ENCODE results near the gene IGSF23.

IGSF23 gene

GRCh38 chr19:44653343-44653742 lies 40.0 kb downstream of the IGSF23 start:
- Histone ChIP-seq H3K4me1 (ENCODE audit: control insufficient read depth, insufficient read depth, low read length) (peaks cover 6% of the 10 kb centered on the region), H3K4me3 (ENCODE audit: low read length in 2 of 2) (no peak overlapping the region), H3K9ac (ENCODE audit: low read length in 2 of 2) (no peak overlapping the region), H3K27ac (ENCODE audit: low read length) (no peak overlapping the region), H3K9me3 (ENCODE audit: control insufficient read depth in 2 of 2, low read length in 2 of 2) (no peaks in the 10 kb centered on the region), H3K36me3 (ENCODE audit: control insufficient read depth in 2 of 2, insufficient read depth in 2 of 2, low read length in 2 of 2) (peaks cover 42 to 43% of the 10 kb centered on the region in 2 donors), H3K27me3 (ENCODE audit: control insufficient read depth in 1 of 2, insufficient read depth in 2 of 2, low read length in 2 of 2) (no peaks in the 10 kb centered on the region)

DNA sequence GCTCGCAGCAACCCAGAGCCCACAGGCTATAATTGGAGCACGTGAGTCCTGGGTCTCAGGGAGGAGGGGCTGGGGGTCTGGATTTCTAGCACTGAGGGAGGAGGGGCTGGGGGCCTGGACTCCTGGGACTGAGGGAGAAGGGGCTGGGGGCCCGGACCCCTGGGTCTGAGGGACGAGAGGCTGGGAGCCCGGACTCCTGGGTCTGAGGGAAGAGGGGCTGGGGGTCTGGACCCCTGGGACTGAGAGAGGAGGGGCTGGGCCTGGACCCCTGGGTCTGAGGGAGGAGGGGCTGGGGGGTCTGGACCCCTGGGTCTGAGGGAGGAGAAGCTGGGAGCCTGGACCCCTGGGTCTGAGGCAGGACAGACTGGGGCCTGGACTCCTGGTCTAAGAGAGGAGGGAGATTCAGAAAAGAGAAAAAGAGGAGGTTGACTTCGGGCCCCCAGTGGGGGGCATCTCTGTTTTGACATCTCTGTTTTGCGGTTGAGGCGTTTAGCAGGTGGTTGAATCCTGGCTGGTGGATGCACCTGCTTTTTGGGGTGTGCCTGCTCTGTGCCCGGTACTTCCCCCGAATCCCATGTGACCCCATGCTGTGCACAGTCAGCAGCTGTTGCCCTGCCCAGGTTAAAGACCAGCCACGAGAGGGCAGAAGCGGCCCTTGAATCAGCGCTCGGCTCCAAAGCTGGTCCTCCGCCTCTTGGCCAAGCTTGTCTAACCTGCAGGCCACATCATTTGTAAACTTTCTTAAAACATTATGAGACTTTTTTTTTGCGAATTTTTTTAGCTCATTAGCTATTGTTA lies 40.8 kb downstream of the IGSF23 start:
- no peak overlapping the region for H3K27ac ChIP-seq (ENCODE audit: low read length)
- H3K9ac ChIP-seq (ENCODE audit: low read length in 2 of 2) = no peak overlapping the region
- H3K4me3 ChIP-seq (ENCODE audit: low read length in 2 of 2) = no peak overlapping the region
- H3K27me3 ChIP-seq (ENCODE audit: control insufficient read depth in 1 of 2, insufficient read depth in 2 of 2, low read length in 2 of 2) = no peaks in the 10 kb centered on the region
- H3K36me3 ChIP-seq (ENCODE audit: control insufficient read depth in 2 of 2, insufficient read depth in 2 of 2, low read length in 2 of 2) = peaks cover 44 to 45% of the 10 kb centered on the region in 2 donors
- H3K9me3 ChIP-seq (ENCODE audit: control insufficient read depth in 2 of 2, low read length in 2 of 2) = no peaks in the 10 kb centered on the region
- H3K4me1 ChIP-seq (ENCODE audit: control insufficient read depth, insufficient read depth, low read length) = no peaks in the 10 kb centered on the region

DNA sequence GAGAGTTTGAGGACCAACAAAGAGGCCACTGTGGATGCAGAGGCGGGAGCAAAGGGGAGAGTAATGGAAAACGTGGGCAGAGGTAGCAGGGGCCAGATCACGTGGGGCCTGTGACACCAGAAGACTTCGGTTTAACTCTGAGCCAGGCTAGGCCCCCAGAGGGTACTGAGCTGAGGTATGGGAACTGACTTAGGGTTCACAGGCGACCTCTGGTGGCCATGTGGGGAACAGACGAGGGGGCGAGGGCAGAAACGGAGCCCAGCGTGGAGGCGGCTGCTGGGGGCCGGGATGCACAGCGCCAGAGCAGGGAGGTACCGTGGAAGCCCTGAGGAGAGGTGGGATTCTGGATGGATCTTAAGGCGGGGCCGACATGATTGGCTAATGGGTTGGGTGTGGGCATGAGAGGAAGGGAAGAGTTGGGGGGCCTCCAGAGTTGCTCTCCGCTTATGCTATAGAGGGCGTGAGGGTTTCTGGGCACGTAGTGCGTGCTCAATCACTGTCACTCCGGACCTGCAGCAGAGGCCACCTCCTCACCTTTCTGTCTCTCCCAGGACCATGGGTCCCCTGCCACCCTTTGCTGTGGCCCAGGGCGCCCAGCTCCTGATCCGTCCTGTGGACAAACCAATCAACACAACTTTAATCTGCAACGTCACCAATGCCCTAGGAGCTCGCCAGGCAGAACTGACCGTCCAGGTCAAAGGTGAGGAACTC lies 44.0 kb downstream of the IGSF23 start:
- no peaks in the 10 kb centered on the region for H3K9me3 ChIP-seq (ENCODE audit: control insufficient read depth in 2 of 2, low read length in 2 of 2)
- H3K4me1 ChIP-seq (ENCODE audit: control insufficient read depth, insufficient read depth, low read length) = no peaks in the 10 kb centered on the region
- no peak overlapping the region for H3K4me3 ChIP-seq (ENCODE audit: low read length in 2 of 2)
- no peaks in the 10 kb centered on the region for H3K27me3 ChIP-seq (ENCODE audit: control insufficient read depth in 1 of 2, insufficient read depth in 2 of 2, low read length in 2 of 2)
- H3K27ac ChIP-seq (ENCODE audit: low read length) = no peak overlapping the region
- H3K9ac ChIP-seq (ENCODE audit: low read length in 2 of 2) = no peak overlapping the region
- peaks cover 40 to 48% of the 10 kb centered on the region in 2 donors for H3K36me3 ChIP-seq (ENCODE audit: control insufficient read depth in 2 of 2, insufficient read depth in 2 of 2, low read length in 2 of 2)

- H3K27ac ChIP-seq (ENCODE audit: low read length) = no peak overlapping the region
- H3K4me1 ChIP-seq (ENCODE audit: control insufficient read depth, insufficient read depth, low read length) = no peaks in the 10 kb centered on the region
- no peak overlapping the region for H3K9ac ChIP-seq (ENCODE audit: low read length in 2 of 2)
- no peaks in the 10 kb centered on the region for H3K27me3 ChIP-seq (ENCODE audit: control insufficient read depth in 1 of 2, insufficient read depth in 2 of 2, low read length in 2 of 2)
- no peaks in the 10 kb centered on the region for H3K9me3 ChIP-seq (ENCODE audit: control insufficient read depth in 2 of 2, low read length in 2 of 2)
- peaks cover 39 to 46% of the 10 kb centered on the region in 2 donors for H3K36me3 ChIP-seq (ENCODE audit: control insufficient read depth in 2 of 2, insufficient read depth in 2 of 2, low read length in 2 of 2)
- no peak overlapping the region for H3K4me3 ChIP-seq (ENCODE audit: low read length in 2 of 2)
These were observed 44.8 kb downstream of the IGSF23 start for GRCh38 chr19:44658069-44658733.

DNA sequence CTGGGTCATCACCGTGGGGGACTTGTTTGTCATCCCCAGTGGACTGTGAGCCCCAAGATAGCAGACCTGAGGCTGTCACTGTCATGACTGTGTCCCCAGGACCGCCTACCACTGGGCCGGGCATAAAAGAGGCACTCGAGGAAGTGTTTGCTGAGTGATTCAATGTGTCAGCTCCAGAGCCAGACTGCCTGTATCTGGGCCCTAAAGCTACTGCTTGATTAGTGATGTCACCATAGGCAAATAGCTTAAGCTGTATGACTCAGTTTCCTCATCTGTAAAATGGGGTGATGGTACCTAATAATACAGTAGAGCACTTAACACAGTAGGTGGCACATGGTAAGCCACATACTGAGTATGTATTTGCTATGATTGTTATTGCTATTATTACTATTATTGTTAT lies 46.7 kb downstream of the IGSF23 start:
- peaks cover 35 to 41% of the 10 kb centered on the region in 2 donors for H3K36me3 ChIP-seq (ENCODE audit: control insufficient read depth in 2 of 2, insufficient read depth in 2 of 2, low read length in 2 of 2)
- H3K4me1 ChIP-seq (ENCODE audit: control insufficient read depth, insufficient read depth, low read length) = no peaks in the 10 kb centered on the region
- H3K9me3 ChIP-seq (ENCODE audit: control insufficient read depth in 2 of 2, low read length in 2 of 2) = no peaks in the 10 kb centered on the region
- H3K27me3 ChIP-seq (ENCODE audit: control insufficient read depth in 1 of 2, insufficient read depth in 2 of 2, low read length in 2 of 2) = no peaks in the 10 kb centered on the region
- H3K4me3 ChIP-seq (ENCODE audit: low read length in 2 of 2) = no peak overlapping the region
- H3K9ac ChIP-seq (ENCODE audit: low read length in 2 of 2) = no peak overlapping the region
- no peak overlapping the region for H3K27ac ChIP-seq (ENCODE audit: low read length)

- peaks cover 31 to 38% of the 10 kb centered on the region in 2 donors for H3K36me3 ChIP-seq (ENCODE audit: control insufficient read depth in 2 of 2, insufficient read depth in 2 of 2, low read length in 2 of 2)
These were observed 47.8 kb downstream of the IGSF23 start for GRCh38 chr19:44661205-44661604.

DNA sequence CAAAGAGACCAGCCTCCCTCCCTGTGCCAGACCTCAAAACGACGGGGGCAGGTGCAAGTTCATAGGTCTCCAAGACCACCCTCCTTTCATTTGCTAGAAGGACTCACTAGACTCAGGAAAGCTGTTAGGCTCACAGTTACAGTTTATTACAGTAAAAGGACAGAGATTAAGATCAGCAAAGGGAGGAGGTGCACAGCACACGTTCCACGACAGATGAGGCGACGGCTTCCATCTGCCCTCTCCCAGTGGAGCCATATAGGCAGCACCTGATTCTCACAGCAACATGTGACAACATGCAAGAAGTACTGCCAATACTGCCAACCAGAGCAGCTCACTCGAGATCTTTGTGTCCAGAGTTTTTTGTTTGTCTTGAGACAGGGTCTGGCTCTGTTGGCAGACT lies 48.5 kb downstream of the IGSF23 start:
- Histone ChIP-seq H3K9ac (ENCODE audit: low read length in 2 of 2) (no peak overlapping the region), H3K4me3 (ENCODE audit: low read length in 2 of 2) (no peak overlapping the region), H3K36me3 (ENCODE audit: control insufficient read depth in 2 of 2, insufficient read depth in 2 of 2, low read length in 2 of 2) (peaks cover 30 to 36% of the 10 kb centered on the region in 2 donors)

More at GRCh38 chr19:44661205-44661604, 47.8 kb downstream of the IGSF23 start:
- no peaks in the 10 kb centered on the region for H3K9me3 ChIP-seq (ENCODE audit: control insufficient read depth in 2 of 2, low read length in 2 of 2)
- no peaks in the 10 kb centered on the region for H3K4me1 ChIP-seq (ENCODE audit: control insufficient read depth, insufficient read depth, low read length)
- H3K27me3 ChIP-seq (ENCODE audit: control insufficient read depth in 1 of 2, insufficient read depth in 2 of 2, low read length in 2 of 2) = no peaks in the 10 kb centered on the region
- no peak overlapping the region for H3K9ac ChIP-seq (ENCODE audit: low read length in 2 of 2)
- no peak overlapping the region for H3K27ac ChIP-seq (ENCODE audit: low read length)
- no peak overlapping the region for H3K4me3 ChIP-seq (ENCODE audit: low read length in 2 of 2)

GRCh38 chr19:44662691-44663385 lies 49.5 kb downstream of the IGSF23 start:
- Histone ChIP-seq H3K36me3 (ENCODE audit: control insufficient read depth in 2 of 2, insufficient read depth in 2 of 2, low read length in 2 of 2) (peaks cover 27 to 35% of the 10 kb centered on the region in 2 donors), H3K27ac (ENCODE audit: low read length) (no peak overlapping the region), H3K9me3 (ENCODE audit: control insufficient read depth in 2 of 2, low read length in 2 of 2) (no peaks in the 10 kb centered on the region), H3K4me3 (ENCODE audit: low read length in 2 of 2) (no peak overlapping the region), H3K4me1 (ENCODE audit: control insufficient read depth, insufficient read depth, low read length) (no peaks in the 10 kb centered on the region), H3K27me3 (ENCODE audit: control insufficient read depth in 1 of 2, insufficient read depth in 2 of 2, low read length in 2 of 2) (no peaks in the 10 kb centered on the region), H3K9ac (ENCODE audit: low read length in 2 of 2) (no peak overlapping the region)

More for the DNA sequence above, 48.5 kb downstream of the IGSF23 start:
- H3K4me1 ChIP-seq (ENCODE audit: control insufficient read depth, insufficient read depth, low read length) = no peaks in the 10 kb centered on the region
- no peaks in the 10 kb centered on the region for H3K9me3 ChIP-seq (ENCODE audit: control insufficient read depth in 2 of 2, low read length in 2 of 2)
- H3K27me3 ChIP-seq (ENCODE audit: control insufficient read depth in 1 of 2, insufficient read depth in 2 of 2, low read length in 2 of 2) = no peaks in the 10 kb centered on the region
- H3K27ac ChIP-seq (ENCODE audit: low read length) = no peak overlapping the region

- H3K9ac ChIP-seq (ENCODE audit: low read length in 2 of 2) = no peak overlapping the region
- H3K4me1 ChIP-seq (ENCODE audit: control insufficient read depth, insufficient read depth, low read length) = no peaks in the 10 kb centered on the region
- no peaks in the 10 kb centered on the region for H3K9me3 ChIP-seq (ENCODE audit: control insufficient read depth in 2 of 2, low read length in 2 of 2)
- peaks cover 22 to 26% of the 10 kb centered on the region in 2 donors for H3K36me3 ChIP-seq (ENCODE audit: control insufficient read depth in 2 of 2, insufficient read depth in 2 of 2, low read length in 2 of 2)
- H3K27ac ChIP-seq (ENCODE audit: low read length) = no peak overlapping the region
- no peaks in the 10 kb centered on the region for H3K27me3 ChIP-seq (ENCODE audit: control insufficient read depth in 1 of 2, insufficient read depth in 2 of 2, low read length in 2 of 2)
- no peak overlapping the region for H3K4me3 ChIP-seq (ENCODE audit: low read length in 2 of 2)
These were observed 50.6 kb downstream of the IGSF23 start for GRCh38 chr19:44663996-44664395.

DNA sequence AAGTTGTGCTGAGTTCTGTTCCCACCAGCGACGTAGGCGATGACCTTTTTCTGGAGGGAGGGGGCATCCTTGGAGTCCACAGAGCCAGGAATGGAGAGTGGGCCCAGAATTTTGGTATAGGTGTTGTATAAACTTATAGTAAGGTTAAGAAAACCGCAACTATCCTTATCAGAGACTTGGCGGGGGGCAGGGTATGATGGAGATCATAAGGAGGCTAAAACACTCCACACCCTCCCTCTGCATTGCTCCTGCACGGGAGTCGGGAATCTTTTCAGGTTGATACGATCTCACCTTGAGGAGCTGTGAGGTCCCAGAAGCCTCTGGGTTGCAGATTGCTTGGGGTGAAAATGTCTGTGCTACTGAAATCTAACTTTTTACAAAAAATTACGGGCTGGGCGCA lies 51.6 kb downstream of the IGSF23 start:
- Histone ChIP-seq H3K36me3 (ENCODE audit: control insufficient read depth in 2 of 2, insufficient read depth in 2 of 2, low read length in 2 of 2) (peaks cover 17 to 21% of the 10 kb centered on the region in 2 donors), H3K4me1 (ENCODE audit: control insufficient read depth, insufficient read depth, low read length) (no peaks in the 10 kb centered on the region), H3K4me3 (ENCODE audit: low read length in 2 of 2) (no peak overlapping the region), H3K27me3 (ENCODE audit: control insufficient read depth in 1 of 2, insufficient read depth in 2 of 2, low read length in 2 of 2) (no peaks in the 10 kb centered on the region), H3K27ac (ENCODE audit: low read length) (no peak overlapping the region), H3K9me3 (ENCODE audit: control insufficient read depth in 2 of 2, low read length in 2 of 2) (no peaks in the 10 kb centered on the region), H3K9ac (ENCODE audit: low read length in 2 of 2) (no peak overlapping the region)

Data from stomach smooth muscle (tissue), 2 donors.